CD4-positive, CD25-positive, alpha-beta regulatory T cell (primary cell): ENCODE data around the gene IL16. TPM values are rescaled to one million over a fixed set of nuclear protein-coding genes. Genes with fewer than 3 reads are reported as not detected.
A peak's percentile ranks its signal among the peaks of the same experiment; 100 is the strongest.

Experiments
- ATAC-seq, 2 donors: fragments of 150-1000 bp; cut with Tn5 transposase; one replicate each; pipeline ENCODE4 v1.10.0; 2021; ENCODE audit warnings: low read depth in 2 of 2, moderate number of reproducible peaks in 2 of 2, moderate library complexity in 1 of 2
- DNase-seq, 3 donors: peaks; one replicate each; pipeline versions ENCODE4 v3.0.0 to v3.0.0-alpha.2; 2012 to 2022; ENCODE audit warnings: mixed read lengths in 1 of 3
- H3K27ac ChIP-seq: one replicate; pipeline ENCODE4 v1.7.0; 2013; ENCODE audit warnings: mild to moderate bottlenecking, low read length; ENCODE audit not compliant: insufficient read depth, poor library complexity, severe bottlenecking
- H3K27me3 ChIP-seq: one replicate; pipeline ENCODE4 v1.7.0; 2013; ENCODE audit warnings: low read length; ENCODE audit not compliant: control insufficient read depth, insufficient read depth
- H3K36me3 ChIP-seq: one replicate; pipeline ENCODE4 v1.7.0; 2013; ENCODE audit warnings: mild to moderate bottlenecking, low read length, moderate library complexity; ENCODE audit not compliant: control insufficient read depth, insufficient read depth
- H3K4me1 ChIP-seq: 2 replicates; pipeline ENCODE4 v1.7.0; 2013; ENCODE audit warnings: mild to moderate bottlenecking, low read length; ENCODE audit not compliant: insufficient read depth, control insufficient read depth, poor library complexity, severe bottlenecking
- H3K4me3 ChIP-seq: one replicate; pipeline ENCODE4 v1.7.0; 2013; ENCODE audit warnings: low read depth, mild to moderate bottlenecking, low read length, moderate library complexity
- H3K9me3 ChIP-seq, 2 experiments: 1 replicate in 1 of 2; 2 replicates in 1 of 2; pipeline ENCODE4 v1.7.0; 2013; ENCODE audit warnings: low read length in 2 of 2, mild to moderate bottlenecking in 1 of 2, moderate library complexity in 1 of 2; ENCODE audit not compliant: control insufficient read depth in 2 of 2
- H3K27ac Mint-ChIP-seq, 3 donors: one replicate each; pipeline ENCODE4 v1.8.0; 2020 to 2022; ENCODE audit warnings: mild to moderate bottlenecking in 3 of 3, mixed read lengths in 3 of 3, moderate library complexity in 2 of 3
- H3K27me3 Mint-ChIP-seq: one replicate; pipeline ENCODE4 v1.8.0; 2022; ENCODE audit warnings: mild to moderate bottlenecking, mixed read lengths
- H3K36me3 Mint-ChIP-seq: one replicate; pipeline ENCODE4 v1.8.0; 2020; ENCODE audit warnings: mixed read lengths
- H3K4me1 Mint-ChIP-seq, 4 donors: one replicate each; pipeline ENCODE4 v1.8.0; 2020 to 2022; ENCODE audit warnings: mixed read lengths in 4 of 4, mild to moderate bottlenecking in 1 of 4
- H3K4me3 Mint-ChIP-seq, 4 donors: one replicate each; pipeline ENCODE4 v1.8.0; 2020 to 2022; ENCODE audit warnings: mild to moderate bottlenecking in 4 of 4, mixed read lengths in 4 of 4, moderate library complexity in 3 of 4
- H3K9me3 Mint-ChIP-seq, 7 donors: one replicate each; pipeline ENCODE4 v1.8.0; 2020 to 2022; ENCODE audit warnings: mixed read lengths in 7 of 7, mild to moderate bottlenecking in 3 of 7, moderate library complexity in 2 of 7
- polyA plus RNA-seq, 4 donors: library from polyadenylated mRNA; unstranded; fragments of 300-500 nt; fragmentation: Illumina TruSeq; gene quantifications; one replicate each; pipeline ENCODE4 v1.2.3, GENCODE V29; 2021
- total RNA-seq: library from RNA; stranded (reverse); gene quantifications from one replicate; pipeline ENCODE4 v1.2.3, GENCODE V29; 2022

The IL16 gene
- total and polyA plus RNA-seq, 5 donors from 2014 or later: 141 to 317 (median 264) TPM

- DNase-seq (no peak), ATAC-seq (no peak)
- Mint-ChIP-seq H3K36me3 (no peaks in the 10 kb centered on the region), H3K9me3 (peaks cover 0 to 6% (median 0%) of the 10 kb centered on the region in 7 donors), H3K4me3 (no peak overlapping the region), H3K4me1 (no peaks in the 10 kb centered on the region), H3K27ac (no peak overlapping the region), H3K27me3 (peaks cover 21% of the 10 kb centered on the region)
- Histone ChIP-seq H3K36me3 (no peaks in the 10 kb centered on the region), H3K27ac (no peak overlapping the region), H3K4me1 (no peaks in the 10 kb centered on the region), H3K9me3 (no peaks in the 10 kb centered on the region), H3K27me3 (peaks cover 10% of the 10 kb centered on the region), H3K4me3 (no peak overlapping the region)
Observed at GRCh38 chr15:81253846-81254245, 57.2 kb downstream of the IL16 start.

- Mint-ChIP-seq H3K36me3 (no peaks in the 10 kb centered on the region), H3K4me1 (no peaks in the 10 kb centered on the region), H3K9me3 (peaks cover 0 to 5% (median 0%) of the 10 kb centered on the region in 7 donors), H3K4me3 (no peak overlapping the region), H3K27ac (no peak overlapping the region), H3K27me3 (peaks cover 21% of the 10 kb centered on the region)
- no peaks in the 10 kb centered on the region for H3K4me1 ChIP-seq
- no peaks in the 10 kb centered on the region for H3K36me3 ChIP-seq
- H3K27me3 ChIP-seq: peaks cover 8% of the 10 kb centered on the region
- H3K9me3 ChIP-seq: no peaks in the 10 kb centered on the region
- DNase-seq: no peak
- no peak overlapping the region for H3K4me3 ChIP-seq
- ATAC-seq: no peak
- H3K27ac ChIP-seq: no peak overlapping the region
Observed at GRCh38 chr15:81254277-81254915, 57.7 kb downstream of the IL16 start.

DNA sequence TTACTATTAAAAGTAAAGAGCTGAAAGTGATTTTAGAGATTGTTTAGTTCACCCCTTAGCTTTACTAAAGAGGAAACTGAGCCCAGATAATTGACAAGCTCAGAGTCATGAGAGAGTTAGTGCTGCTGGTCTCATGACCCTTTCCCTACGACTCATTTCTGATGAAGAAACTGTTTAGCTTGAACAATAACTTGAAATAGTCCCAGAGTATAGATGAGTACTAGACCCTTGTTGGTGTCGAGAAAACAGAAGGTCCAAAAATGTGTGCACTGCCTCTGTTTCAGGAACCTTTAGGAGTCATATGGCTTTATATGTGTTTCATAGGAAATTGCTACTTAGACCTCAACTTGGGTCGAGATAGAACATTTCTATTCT lies 58.2 kb downstream of the IL16 start:
- Histone ChIP-seq H3K27ac (no peak overlapping the region), H3K9me3 (no peaks in the 10 kb centered on the region), H3K27me3 (peaks cover 6% of the 10 kb centered on the region), H3K36me3 (no peaks in the 10 kb centered on the region), H3K4me3 (no peak overlapping the region), H3K4me1 (no peaks in the 10 kb centered on the region)
- Mint-ChIP-seq H3K9me3 (peaks cover 0 to 2% (median 0%) of the 10 kb centered on the region in 7 donors), H3K27me3 (peaks cover 21% of the 10 kb centered on the region), H3K4me1 (no peaks in the 10 kb centered on the region), H3K4me3 (no peak overlapping the region), H3K27ac (no peak overlapping the region), H3K36me3 (no peaks in the 10 kb centered on the region)
- DNase-seq: no peak
- no peak for ATAC-seq

DNA sequence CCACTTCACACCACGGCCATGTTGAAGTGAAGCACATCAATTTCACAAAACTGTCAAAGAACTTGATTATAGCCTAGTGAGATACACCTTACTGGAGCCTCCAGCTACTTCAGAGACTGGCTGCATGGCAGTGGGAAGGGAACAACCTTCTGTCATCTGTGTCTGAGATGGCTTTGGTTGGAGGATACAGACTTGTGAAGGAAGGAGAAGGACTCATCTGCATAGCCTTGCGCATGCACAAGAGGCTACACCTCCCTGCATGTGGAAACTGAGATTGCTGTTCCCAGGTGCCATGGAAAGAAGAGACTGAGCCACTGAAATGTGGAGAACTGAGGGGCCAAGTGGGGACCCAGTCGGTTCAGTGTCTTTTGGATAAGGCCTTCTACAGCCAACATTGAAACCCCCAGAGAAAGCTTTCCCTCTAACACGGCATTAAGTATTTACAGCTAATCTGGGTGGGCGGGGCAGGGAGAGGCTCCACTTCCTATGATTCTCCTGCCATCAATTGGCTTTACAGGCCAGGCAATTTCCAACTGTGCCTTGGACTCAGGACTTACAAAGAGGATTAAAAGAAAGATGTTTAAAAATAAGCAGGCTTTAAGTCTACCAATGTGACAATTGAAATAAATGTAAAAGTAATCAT lies 58.8 kb downstream of the IL16 start:
- H3K9me3 Mint-ChIP-seq: peaks cover 0 to 2% (median 0%) of the 10 kb centered on the region in 7 donors
- Histone ChIP-seq H3K27ac (no peak overlapping the region), H3K4me1 (no peaks in the 10 kb centered on the region), H3K27me3 (peaks cover 6% of the 10 kb centered on the region), H3K36me3 (no peaks in the 10 kb centered on the region), H3K9me3 (no peaks in the 10 kb centered on the region), H3K4me3 (no peak overlapping the region)
- ATAC-seq (no peak), DNase-seq (no peak)
- H3K4me1 Mint-ChIP-seq: no peaks in the 10 kb centered on the region
- H3K4me3 Mint-ChIP-seq: no peak overlapping the region
- peaks cover 18% of the 10 kb centered on the region for H3K27me3 Mint-ChIP-seq
- no peaks in the 10 kb centered on the region for H3K36me3 Mint-ChIP-seq
- H3K27ac Mint-ChIP-seq: no peak overlapping the region

DNA sequence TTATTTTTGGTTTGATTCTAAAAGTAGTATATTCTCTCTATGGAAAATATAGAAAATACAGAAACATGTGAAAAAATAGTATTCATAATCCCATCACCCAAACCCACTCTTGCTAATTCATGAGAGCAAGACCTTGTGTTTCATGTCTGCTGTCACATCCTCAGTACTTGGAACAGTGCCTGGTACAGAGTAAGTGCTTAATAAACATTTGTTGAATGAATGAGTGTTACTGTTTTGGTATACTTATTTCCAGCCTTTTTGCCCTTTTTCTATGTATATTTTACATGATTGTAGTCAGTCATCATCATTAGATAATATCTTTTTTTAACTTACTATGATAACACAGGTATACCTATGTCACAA lies 59.3 kb downstream of the IL16 start:
- no peaks in the 10 kb centered on the region for H3K4me1 Mint-ChIP-seq
- DNase-seq: no peak

GRCh38 chr15:81256916-81257315 lies 60.2 kb downstream of the IL16 start:
- H3K27me3 Mint-ChIP-seq: peaks cover 9% of the 10 kb centered on the region
- DNase-seq (peak in 1 of 3 donors; percentile 42), ATAC-seq (no peak)
- no peaks in the 10 kb centered on the region for H3K36me3 Mint-ChIP-seq
- no peaks in the 10 kb centered on the region for H3K4me1 Mint-ChIP-seq
- Histone ChIP-seq H3K27me3 (peaks cover 2% of the 10 kb centered on the region), H3K9me3 (no peaks in the 10 kb centered on the region), H3K4me1 (no peaks in the 10 kb centered on the region), H3K4me3 (no peak overlapping the region), H3K36me3 (no peaks in the 10 kb centered on the region), H3K27ac (no peak overlapping the region)
- no peak overlapping the region for H3K27ac Mint-ChIP-seq
- peaks cover 0 to 2% (median 0%) of the 10 kb centered on the region in 7 donors for H3K9me3 Mint-ChIP-seq
- no peak overlapping the region for H3K4me3 Mint-ChIP-seq

More for the DNA sequence above, 59.3 kb downstream of the IL16 start:
- no peak overlapping the region for H3K27ac ChIP-seq
- no peaks in the 10 kb centered on the region for H3K4me1 ChIP-seq
- no peak for ATAC-seq
- Mint-ChIP-seq H3K4me3 (no peak overlapping the region), H3K9me3 (peaks cover 0 to 2% (median 0%) of the 10 kb centered on the region in 7 donors), H3K36me3 (no peaks in the 10 kb centered on the region), H3K27ac (no peak overlapping the region), H3K27me3 (peaks cover 14% of the 10 kb centered on the region)
- H3K4me3 ChIP-seq: no peak overlapping the region
- peaks cover 2% of the 10 kb centered on the region for H3K27me3 ChIP-seq
- no peaks in the 10 kb centered on the region for H3K9me3 ChIP-seq
- no peaks in the 10 kb centered on the region for H3K36me3 ChIP-seq

DNA sequence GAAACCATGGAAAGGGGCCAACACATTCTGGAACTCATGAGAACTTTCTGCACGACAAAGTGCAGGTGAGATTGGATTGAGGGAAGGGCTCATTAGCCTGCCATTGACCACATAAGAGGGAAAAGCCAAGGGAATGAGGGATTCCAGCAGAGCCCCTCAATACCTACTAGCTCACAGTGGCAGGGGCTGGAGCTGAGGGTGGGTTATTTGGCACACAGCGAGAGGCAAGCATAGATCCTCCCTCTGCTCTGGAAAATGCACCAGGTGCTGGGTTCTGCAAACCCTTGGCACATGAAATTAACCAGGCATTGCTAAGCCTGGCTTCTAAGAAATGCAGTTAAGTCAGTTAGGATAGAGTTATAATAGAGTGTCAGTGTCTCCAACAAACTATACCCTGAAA lies 60.8 kb downstream of the IL16 start:
- ATAC-seq (no peak), DNase-seq (no peak)
- Mint-ChIP-seq H3K4me3 (no peak overlapping the region), H3K4me1 (no peaks in the 10 kb centered on the region), H3K27me3 (peaks cover 9% of the 10 kb centered on the region), H3K9me3 (no peaks in the 10 kb centered on the region), H3K27ac (no peak overlapping the region), H3K36me3 (no peaks in the 10 kb centered on the region)
- peaks cover 2% of the 10 kb centered on the region for H3K27me3 ChIP-seq
- no peaks in the 10 kb centered on the region for H3K9me3 ChIP-seq
- H3K4me3 ChIP-seq: no peak overlapping the region
- H3K4me1 ChIP-seq: no peaks in the 10 kb centered on the region
- no peak overlapping the region for H3K27ac ChIP-seq
- no peaks in the 10 kb centered on the region for H3K36me3 ChIP-seq

DNA sequence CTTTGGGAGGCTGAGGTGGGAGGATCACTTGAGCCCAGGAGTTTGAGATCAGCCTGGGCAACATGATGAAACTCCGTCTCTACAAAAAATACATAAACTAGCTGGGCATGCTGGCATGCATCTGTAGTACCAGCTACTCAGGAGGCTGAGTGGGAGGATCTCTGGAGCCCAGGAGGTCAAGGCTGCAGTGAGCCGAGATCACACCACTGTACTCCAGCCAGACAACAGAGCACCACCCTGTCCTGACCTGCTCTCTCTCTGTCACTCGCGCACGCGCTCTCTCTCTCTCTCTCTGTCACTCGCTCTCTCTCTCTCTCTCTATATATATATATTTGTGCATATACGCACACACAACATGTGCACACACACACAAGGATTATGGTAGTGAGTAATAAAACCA lies 61.8 kb downstream of the IL16 start:
- H3K4me3 Mint-ChIP-seq: no peak overlapping the region
- Histone ChIP-seq H3K36me3 (no peaks in the 10 kb centered on the region), H3K27me3 (peaks cover 2% of the 10 kb centered on the region), H3K9me3 (no peaks in the 10 kb centered on the region), H3K27ac (no peak overlapping the region), H3K4me3 (no peak overlapping the region), H3K4me1 (no peaks in the 10 kb centered on the region)
- H3K27me3 Mint-ChIP-seq: peaks cover 9% of the 10 kb centered on the region
- H3K9me3 Mint-ChIP-seq: no peaks in the 10 kb centered on the region
- no peaks in the 10 kb centered on the region for H3K4me1 Mint-ChIP-seq
- H3K36me3 Mint-ChIP-seq: no peaks in the 10 kb centered on the region
- ATAC-seq (no peak), DNase-seq (no peak)
- no peak overlapping the region for H3K27ac Mint-ChIP-seq
